Fibroblast of gingiva (primary cell): ENCODE measurements around the gene SPRR5.

ENCODE experiments used
- DNase-seq: peaks from one replicate; pipeline ENCODE4 v3.0.0-alpha.2; 2011; ENCODE audit warnings: low read depth

Gene SPRR5, protein sequence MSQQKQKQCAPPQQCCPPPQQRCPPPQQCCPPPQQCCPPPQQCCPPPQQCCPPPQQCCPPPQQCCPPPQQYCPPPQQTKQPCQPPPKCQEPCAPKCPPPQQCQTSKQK

DNA sequence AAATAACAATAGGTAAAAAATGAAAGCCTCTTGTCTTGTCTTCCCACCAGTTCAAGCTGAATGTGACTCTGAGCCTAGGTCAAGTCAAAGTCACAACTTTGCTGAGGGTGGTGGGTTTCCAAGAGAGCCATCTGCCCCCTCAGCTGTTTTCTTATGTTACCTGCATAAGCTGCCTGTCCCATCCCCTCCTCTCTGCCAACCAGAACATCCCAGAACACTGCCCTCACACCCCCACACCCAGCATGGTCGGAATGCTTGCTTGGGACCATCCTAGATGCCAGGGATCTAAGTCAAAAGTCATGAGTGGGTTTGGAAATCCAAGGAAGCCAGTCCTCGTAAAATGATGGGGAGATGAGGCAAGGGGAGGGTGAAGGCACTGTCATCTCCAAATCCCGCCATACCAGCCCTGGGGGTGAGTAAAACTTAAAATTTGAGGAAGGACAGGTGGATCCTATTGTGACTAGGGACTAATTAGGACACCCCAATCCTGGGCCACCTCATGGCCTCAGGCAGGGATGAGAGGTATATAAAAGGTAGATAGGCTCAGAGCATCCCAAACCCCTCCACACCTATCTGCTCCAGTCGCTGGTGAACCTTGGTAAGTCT, at the start of gene SPRR5:
TSS of gene SPRR5 (plus strand) at position 556 of the 606 bp plus-strand sequence. CDS start 1,349 bp downstream, outside the sequence.
- DNase-seq = no peak

DNA sequence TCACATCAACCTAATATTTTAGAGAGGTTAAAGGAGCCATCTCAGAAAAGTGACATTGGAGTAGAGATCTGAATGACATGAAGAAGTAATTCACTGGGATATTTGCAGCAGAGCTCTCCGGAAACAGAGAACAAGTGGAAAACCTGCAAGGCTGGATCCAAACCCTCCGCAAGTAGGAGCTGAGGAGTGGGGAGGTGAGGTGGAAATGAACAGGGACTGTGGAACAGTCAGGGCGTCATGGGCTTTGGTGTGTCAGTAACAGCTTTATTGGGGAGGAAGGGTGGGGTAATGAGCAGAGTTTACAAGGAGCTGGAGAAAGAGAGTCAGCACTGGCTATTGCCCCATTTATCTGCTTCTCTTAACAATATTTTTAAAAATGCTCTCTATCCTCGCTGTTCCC, 48.0 kb upstream of the SPRR5 start:
- no peak for DNase-seq

DNA sequence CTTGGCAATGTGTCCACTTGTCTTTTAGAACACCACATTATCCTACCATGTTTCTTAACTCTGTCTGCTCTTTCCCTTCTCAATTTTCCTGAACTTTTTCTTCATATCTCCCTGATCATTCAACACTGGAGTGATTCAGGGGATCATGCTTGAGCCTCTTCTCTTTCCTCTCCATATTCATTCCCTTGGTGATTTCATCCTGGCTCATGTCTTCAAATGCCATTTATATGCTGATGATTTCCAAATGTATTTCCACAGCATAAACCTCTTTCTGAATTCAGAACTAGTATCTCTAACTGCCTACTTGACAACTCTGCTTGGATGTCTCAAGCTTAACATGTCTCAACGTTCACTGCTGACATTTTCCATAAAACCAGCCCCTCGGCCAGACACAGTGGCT, 47.1 kb upstream of the SPRR5 start:
- no peak for DNase-seq

DNA sequence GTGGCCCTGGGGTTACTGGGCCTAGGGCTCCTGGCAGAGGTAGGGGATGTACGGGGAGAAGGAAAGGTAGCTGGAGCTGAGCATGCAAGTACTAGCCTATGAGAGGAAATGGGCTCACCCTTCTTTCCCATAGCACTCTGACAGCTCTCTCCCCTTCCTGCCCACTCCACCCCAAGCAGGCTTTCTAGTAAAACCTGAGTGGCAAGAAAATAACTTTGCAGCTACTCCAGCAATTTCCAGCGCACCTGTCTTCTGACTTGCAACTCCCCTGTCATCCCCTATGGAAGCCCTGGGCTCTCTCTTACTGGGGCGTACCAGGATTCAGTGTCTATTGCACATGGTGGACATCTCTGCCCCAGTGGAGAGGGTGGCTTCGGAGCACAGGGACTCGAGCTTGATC, 45.4 kb upstream of the SPRR5 start:
- DNase-seq = no peak

DNA sequence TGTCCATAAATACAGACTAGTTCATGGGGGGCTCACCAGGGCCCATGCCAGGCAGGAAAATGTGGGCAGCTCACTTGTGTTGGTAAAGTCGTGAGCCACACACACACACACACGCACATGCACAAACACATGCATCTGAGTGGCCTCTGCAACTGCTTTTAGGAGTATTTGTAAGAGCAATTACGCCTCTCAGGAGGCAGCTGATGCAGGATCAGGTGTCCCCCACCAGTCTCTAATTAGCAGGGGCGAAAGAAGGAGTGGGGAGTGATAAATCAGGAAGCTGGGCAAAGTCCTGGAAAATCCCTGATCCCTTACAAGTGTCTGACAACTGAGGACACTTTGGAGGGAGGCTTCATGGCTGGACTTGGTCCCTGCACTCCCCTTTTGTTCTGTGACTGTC, 44.4 kb upstream of the SPRR5 start:
- DNase-seq = no peak

DNA sequence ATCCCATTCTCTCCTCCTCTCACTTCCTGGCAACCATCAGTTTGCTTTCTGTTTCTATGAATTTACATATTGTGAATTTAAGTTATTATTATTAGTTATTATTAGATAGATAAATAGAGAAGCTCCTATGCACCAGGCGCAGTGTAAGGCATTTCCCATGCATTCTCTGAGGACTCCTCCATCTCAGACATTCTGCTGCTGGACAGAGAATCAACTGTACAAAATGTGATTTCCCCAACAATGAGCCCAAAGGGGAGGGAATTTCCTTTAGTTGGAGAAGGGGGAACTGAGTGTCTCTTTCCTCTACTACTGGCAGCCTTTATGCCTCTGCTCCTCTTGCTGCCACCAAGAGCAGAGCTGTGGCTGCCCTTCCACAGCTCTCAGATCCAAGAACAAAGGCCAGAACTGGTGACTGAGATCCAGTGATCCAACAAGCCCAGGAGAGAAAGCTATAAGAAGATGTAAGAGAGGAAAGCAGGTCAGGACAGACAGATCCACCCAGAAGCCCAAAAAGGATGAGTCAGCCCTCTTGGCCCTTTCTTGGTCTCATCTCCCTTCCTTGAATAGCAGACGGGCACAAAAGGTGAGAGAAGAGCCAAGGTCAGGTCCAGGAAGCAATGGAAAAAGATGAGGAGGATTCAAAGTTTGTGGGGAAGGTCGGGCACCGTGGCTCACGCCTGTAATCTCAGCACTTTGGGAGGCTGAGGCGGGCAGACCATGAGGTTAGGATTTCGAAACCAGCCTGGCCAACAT, 42.1 kb upstream of the SPRR5 start:
- no peak for DNase-seq

DNA sequence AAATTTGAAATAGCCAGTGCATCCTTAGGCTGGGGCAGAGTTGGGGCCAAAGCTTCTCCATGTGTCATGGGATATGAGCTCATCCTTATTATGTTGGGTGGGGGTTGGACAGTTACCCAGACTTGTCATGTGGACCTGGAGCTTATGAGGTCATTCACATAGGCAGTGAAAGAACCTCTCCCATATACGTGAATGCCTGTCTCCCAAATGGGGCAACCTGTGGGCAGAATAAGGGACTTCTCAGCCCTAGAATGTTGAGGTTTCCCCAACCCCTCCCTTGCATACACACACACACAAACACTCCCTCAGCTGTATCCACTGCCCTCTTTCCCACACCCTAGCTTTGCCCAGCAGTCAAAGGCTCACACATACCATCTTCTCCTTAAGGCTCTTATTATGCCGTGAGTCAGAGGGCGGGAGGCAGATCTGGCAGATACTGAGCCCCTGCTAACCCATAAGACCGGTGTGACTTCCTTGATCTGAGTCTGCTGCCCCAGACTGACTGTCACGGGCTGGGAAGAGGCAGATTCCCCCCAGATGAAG, 40.9 kb upstream of the SPRR5 start:
- no peak for DNase-seq

DNA sequence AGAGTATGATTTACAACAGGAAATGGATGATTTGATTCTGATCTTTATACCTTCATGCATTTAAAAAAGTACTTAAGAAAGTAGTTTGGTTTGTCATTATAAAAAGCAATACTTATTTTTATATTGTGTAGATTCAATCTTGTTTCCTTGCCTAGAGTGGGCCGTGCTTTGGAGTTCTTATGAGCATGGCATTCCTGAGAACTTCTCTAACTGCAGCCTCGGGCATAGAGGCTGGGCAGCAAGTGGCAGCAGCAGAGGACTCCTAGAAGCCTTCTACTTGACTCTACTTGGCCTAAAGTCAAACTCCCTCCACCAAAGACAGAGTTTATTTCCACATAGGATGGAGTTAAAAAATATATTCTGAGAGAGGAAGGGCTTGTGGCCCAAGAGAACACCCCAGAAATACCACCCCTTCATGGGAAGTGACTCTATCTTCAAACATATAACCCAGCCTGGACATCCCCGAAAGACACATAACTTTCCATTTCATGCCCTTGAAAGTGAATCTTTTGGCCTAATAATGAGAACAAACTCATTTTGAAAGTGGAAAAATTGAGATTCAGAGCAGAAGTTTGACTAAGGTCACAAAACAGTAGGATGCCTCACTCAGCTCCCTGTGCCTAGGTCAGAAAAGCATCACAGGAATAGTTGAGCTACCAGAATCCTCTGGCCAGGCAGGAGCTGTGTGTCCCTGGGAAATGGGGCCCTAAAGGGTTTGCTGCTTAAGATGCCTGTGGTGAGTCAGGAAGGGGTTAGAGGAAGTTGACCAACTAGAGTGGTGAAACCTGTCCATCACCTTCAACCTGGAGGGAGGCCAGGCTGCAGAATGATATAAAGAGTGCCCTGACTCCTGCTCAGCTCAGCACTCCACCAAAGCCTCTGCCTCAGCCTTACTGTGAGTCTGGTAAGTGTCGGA, 39.1 kb upstream of the SPRR5 start, which contains the start of gene IVL:
TSS of gene IVL (plus strand) at position 861 of the 916 bp plus-strand sequence. CDS start 1,252 bp downstream, outside the sequence.
- DNase-seq = no peak

DNA sequence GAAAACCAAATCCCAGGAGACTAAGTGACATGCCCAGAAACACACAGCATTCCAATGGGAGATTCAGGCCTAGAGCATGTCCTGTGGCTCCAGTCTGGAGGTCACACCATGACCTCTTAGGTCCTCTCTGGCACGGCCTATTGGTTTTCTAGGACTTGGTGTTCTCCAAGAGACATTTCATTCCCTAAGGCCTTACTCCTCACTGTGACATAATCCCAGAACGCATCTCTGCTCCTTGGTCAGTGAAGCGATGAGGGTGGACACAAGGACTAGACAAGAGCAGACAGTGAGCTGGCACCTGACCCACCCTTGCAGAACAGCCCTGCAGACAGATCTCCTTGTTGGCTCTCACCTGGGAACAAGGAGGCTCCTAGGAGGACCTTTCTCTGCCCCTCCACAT, 37.8 kb upstream of the SPRR5 start:
- DNase-seq = no peak

DNA sequence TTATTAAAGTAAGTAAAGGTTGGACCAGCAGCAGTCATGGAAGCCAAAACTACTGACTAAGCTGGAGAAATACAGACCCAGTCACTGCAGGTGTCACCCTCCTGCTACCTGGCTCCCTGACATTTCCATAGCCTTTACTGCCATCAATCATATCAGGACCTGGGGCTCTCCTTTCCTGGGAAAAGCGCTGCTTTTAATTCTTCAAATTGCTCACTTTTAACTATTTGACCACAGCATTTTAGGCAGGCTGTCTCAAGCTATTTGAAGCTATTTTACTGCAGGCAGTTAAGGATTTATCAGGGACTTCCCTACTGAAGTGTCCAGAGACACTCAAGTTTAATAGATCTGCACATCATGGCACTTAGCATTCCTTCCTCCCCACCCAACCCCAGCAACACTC, 34.5 kb upstream of the SPRR5 start:
- no peak for DNase-seq

DNA sequence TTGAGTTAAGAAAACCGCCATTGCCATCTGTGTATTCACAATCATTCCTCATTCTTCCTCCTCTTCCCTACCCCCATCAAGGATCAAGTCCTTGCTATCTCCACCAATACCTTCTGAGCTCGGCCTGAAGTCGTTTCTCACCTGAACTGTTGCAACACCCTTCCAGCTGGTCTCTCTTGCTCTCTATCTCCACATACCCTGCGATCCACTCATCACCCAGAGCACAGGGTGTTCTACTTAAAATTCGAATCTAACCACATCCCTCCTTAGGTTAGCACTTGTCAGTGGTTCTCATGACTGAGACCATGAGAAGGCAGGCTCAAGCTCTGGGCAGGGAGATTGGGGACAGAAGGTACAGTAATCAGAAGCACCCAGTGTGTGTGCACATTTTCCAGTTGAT, 34.1 kb upstream of the SPRR5 start:
- DNase-seq = no peak

DNA sequence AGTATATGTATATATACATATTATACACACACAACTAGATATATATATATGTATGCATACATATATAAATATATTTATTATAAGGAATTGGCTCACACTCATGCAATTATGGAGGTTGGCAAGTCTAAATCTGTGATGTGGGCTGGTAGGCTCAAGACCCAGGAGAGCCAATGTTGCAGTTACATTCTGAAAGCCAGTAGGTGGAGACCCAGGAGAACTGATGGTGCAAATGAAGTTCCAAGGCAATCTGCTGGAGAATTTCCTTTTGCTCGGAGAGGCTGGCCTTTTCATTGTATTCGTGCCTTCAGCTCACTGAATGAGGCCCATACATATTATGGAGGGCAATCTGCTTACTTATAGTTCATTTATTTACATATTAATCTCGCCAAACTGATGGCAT, 29.2 kb upstream of the SPRR5 start:
- DNase-seq = no peak

DNA sequence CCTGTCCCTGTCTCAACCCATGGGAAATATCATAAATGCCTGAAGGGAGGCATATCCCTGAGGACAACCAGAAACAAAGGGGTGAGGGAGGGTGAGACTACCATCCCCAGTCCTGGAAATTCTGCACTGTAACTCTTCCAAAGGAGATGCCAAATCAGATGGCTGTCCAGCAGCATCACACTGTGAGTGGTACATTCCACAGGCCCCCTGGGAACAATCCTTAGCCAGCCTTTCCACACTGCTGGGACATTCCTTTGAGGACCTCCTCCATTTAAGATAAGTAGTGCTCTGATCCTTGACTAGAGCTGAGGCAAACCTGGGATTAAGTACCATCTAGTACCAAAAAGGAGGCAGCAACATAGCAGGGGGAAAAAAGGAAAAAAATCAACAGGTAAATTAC, 27.9 kb upstream of the SPRR5 start:
- DNase-seq = no peak

DNA sequence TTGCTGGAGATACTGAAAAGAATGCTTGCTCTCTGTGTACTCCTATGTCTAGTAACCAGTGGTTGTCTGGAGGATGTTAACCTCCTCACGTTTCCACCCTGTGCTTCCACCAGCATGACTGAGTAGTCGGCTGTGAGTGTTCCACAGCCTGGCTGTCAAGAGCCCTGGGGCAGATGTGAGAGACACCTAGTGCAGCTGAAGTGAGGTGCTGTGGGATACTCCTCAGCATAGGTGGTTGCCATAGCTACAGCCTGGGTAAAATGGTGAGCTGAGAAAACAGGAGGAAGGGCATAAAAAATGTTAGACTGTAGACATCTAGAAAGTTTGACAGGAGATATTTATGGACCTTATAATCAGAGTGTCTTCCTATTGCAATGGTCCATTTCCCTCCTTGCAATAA, 22.8 kb upstream of the SPRR5 start:
- DNase-seq = no peak

DNA sequence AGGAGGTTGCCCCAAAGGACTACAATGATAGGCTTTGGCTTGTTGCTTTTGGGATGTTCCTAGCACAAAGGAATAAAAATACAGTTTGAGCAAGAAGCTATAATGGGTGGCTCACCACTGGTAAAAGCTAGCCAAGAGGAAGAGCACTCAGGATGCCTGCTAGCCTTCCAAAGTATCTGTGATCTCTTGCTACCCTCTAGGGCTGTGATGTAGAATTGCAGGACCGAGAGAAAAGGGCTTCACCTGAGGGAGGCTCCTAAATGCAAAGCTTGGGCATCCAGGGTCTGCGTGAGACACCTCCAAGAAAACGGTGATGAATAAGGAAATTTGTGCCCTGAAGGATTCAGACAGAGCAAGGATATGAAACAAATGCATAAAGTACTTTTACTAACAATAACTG, 20.9 kb upstream of the SPRR5 start:
- peak; percentile 14 for DNase-seq

DNA sequence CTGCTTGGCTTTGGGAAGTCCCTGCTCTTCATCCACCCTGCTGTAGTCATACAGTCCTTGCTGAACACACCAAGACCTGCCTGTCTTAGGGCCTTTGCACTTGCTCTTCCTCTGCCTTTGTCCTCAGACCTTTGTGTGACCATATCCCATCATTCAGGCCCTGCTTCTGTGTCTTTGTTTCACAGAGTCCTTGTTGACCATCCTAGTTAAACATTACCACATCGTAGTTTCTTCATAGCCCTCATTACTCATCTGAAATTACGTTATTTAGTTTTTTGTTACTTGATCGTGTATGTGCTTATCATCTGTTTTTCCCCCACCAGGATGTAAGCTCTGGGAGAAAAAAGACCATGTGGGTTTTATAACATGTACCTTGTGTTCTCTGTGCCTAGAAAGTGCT, 18.3 kb upstream of the SPRR5 start:
- no peak for DNase-seq

DNA sequence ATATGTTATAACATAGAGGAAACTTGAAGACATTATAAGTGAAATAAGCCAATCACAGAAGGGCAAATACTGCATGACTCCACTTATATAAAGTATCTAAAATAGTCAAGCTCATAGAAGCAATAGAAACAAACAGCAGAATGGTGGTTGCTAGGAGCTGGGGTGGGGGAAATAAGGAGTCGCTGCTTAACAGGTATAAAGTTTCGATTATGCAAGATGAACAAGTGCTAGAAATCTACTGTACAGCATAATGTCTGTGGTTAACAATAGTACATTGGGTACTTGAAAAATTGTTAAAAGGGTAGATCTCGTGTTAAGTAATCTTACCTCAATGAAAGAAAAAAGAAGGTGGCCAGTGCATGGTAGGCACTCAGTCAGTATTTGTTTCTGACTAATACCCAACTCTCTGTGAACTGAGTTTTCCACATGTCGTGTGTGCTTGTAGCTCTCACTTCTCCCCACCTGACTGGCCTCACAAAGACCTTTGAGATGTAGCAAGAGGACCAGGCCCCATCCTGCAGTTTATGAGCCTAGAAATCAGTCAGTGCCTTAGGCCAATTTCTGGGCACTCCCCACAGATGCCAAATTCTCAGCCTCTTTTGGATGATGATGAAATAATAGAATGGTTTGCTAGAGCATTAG, 14.7 kb upstream of the SPRR5 start:
- no peak for DNase-seq

DNA sequence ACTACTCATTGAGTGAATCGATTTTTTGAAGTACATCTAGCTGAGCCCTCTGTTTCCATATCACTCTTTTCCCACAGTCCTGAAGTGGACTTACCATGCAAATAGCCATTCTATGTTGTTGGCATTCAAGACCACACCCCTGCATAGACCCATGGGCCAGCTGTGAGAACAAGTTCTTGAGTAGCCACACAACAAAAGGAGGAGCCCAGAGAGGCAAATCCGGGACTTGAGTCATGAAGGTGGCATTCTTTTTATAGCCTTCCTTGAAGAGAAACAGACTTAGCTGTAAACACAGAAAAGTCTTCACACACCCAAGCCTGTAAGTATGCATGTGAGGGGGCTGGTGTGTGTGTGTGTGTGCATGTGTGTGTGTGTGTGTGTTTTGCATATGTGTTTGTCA, 13.8 kb upstream of the SPRR5 start:
- DNase-seq = no peak

DNA sequence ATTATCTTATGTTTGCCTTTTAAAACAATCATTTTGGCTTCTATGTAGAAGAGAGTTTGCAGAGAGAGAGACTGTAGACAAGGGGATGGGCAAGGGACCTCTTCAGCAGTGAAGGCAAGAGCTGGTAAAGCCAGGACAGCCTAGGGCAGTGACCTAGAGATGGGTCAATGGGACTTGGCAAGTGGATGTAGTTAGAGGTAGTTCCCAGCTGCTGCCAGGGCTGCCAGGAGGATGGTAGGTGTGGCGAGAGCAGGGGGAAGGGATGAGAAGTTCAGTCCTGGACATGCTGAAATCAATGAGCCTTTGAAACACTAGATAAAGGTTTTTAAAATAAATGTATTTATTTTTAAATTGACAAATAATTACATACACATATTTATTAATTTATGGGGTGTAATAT, 6.4 kb upstream of the SPRR5 start:
- no peak for DNase-seq

DNA sequence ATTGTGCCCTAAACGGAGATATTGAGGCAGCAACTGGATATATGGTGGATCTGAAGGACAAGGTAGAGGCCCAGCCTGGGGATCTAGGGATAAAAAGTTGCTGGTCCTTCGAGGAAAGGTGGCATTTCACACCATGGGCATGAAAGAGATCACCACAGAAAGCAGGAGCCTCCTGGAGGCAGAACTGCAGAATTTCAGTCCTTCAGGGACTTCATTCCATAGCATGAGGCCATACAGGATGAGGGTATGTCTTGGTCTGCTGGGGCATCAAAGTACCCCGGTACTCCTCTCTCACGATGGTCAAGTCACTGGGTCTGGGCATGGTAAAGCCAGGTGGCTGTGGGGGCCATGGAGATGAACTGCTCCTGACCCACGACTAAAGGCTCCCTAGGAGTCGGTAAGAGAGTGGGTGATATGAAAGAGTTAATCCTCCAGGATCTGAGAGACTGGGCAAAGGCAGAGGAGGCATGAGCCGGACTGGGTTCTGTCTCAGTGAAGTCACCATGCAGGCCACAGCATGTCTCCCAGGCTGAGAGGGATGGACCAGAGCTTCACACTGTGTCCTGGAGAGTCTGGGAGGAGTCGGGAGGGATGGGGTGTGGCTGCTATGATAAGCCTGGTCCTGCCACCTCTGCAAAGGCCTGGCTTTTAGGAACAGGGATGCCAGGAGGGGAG, 5.8 kb upstream of the SPRR5 start:
- DNase-seq = no peak

DNA sequence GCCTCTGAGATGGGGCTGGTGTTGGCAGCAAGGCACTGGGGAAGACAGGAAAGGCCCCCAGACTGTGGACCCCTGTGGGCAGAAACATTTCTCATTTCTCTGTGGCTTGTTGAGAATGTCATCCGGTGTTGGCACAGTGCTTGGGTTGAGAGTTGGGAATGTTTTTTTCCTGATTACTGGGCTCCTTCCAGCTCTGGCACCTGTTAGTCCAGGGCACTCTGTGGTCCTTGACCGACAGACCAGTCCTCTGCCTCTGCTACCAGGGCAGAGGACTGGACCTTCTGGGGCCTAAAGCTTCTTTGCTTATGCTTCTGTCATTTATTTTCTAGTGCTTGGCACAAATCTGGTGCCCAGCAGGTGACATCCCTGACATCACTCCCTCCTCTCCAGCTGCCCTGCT, 4.8 kb upstream of the SPRR5 start:
- DNase-seq = no peak
